Chondrocyte (in vitro differentiated cells): ENCODE data around the gene KIF6. TPM values are rescaled to one million over a fixed set of nuclear protein-coding genes. Genes with fewer than 3 reads are reported as not detected.

Experiments used
- DNase-seq: peaks from one replicate; pipeline ENCODE4 v3.0.0; 2021; ENCODE audit warnings: mixed read lengths, low spot score
- H3K27ac Mint-ChIP-seq: one replicate; pipeline ENCODE4 v1.8.0; 2021; ENCODE audit warnings: mild to moderate bottlenecking, moderate library complexity, mixed read lengths; ENCODE audit not compliant: unreplicated experiment
- H3K27me3 Mint-ChIP-seq: 2 replicates; pipeline ENCODE4 v1.8.0; 2021; ENCODE audit warnings: low read depth, mixed read lengths
- H3K36me3 Mint-ChIP-seq: 2 replicates; pipeline ENCODE4 v1.8.0; 2021; ENCODE audit warnings: low read depth, mixed read lengths
- H3K4me1 Mint-ChIP-seq: 2 replicates; pipeline ENCODE4 v1.8.0; 2021; ENCODE audit warnings: low read depth, mild to moderate bottlenecking, mixed read lengths
- H3K4me3 Mint-ChIP-seq: one replicate; pipeline ENCODE4 v1.8.0; 2021; ENCODE audit warnings: mild to moderate bottlenecking, moderate library complexity, mixed read lengths; ENCODE audit not compliant: unreplicated experiment
- H3K9me3 Mint-ChIP-seq: 2 replicates; pipeline ENCODE4 v1.8.0; 2021; ENCODE audit warnings: low read depth, mixed read lengths
- total RNA-seq: library from RNA; stranded (reverse); gene quantifications from 3 replicates; pipeline ENCODE4 v1.2.1, GENCODE V29; 2021
- TF ChIP-seq, protein P1 (sequence below): fragments of 200-600 bp; sonication (generic); IDR thresholded peaks from 2 replicates; pipeline ENCODE4 v1.5.0; 2021; ENCODE audit warnings: antibody characterized with exemption, mild to moderate bottlenecking, moderate library complexity

KIF6 gene
- total RNA-seq, 1 donor from 2014 or later: 0.62 TPM

DNA sequence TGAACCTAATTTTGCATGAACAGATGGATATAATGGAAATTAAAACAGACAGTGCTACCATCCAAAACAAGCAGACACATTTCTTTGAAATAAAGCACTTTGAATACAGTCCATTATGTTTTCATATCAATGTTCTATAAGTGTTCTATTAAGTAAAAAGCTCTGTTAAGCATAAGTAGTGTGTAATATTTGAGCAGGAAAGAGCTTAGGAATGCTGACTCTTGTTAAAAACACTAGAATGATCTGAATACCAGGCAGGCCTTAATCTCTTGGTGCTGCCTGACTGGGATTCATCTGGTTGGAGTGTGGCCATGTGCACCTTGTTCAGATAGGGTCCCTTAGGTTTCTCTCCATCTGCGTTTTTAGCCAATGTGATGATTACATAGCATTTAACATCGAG lies 130.9 kb downstream of the KIF6 start:
- no peak overlapping the region for H3K4me3 Mint-ChIP-seq
- no peaks in the 10 kb centered on the region for H3K27me3 Mint-ChIP-seq
- H3K36me3 Mint-ChIP-seq: no peaks in the 10 kb centered on the region
- H3K9me3 Mint-ChIP-seq: peaks cover 4% of the 10 kb centered on the region
- H3K4me1 Mint-ChIP-seq: peaks cover 15% of the 10 kb centered on the region
- DNase-seq: no peak
- no peak overlapping the region for H3K27ac Mint-ChIP-seq
- TF ChIP-seq, protein P1, sequence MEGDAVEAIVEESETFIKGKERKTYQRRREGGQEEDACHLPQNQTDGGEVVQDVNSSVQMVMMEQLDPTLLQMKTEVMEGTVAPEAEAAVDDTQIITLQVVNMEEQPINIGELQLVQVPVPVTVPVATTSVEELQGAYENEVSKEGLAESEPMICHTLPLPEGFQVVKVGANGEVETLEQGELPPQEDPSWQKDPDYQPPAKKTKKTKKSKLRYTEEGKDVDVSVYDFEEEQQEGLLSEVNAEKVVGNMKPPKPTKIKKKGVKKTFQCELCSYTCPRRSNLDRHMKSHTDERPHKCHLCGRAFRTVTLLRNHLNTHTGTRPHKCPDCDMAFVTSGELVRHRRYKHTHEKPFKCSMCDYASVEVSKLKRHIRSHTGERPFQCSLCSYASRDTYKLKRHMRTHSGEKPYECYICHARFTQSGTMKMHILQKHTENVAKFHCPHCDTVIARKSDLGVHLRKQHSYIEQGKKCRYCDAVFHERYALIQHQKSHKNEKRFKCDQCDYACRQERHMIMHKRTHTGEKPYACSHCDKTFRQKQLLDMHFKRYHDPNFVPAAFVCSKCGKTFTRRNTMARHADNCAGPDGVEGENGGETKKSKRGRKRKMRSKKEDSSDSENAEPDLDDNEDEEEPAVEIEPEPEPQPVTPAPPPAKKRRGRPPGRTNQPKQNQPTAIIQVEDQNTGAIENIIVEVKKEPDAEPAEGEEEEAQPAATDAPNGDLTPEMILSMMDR: no peak

GRCh38 chr6:39593646-39594045 lies 131.6 kb downstream of the KIF6 start:
- Mint-ChIP-seq H3K9me3 (peaks cover 4% of the 10 kb centered on the region), H3K36me3 (no peaks in the 10 kb centered on the region), H3K27ac (no peak overlapping the region), H3K27me3 (no peaks in the 10 kb centered on the region), H3K4me1 (peaks cover 11% of the 10 kb centered on the region), H3K4me3 (no peak overlapping the region)
- no peak for DNase-seq
- TF ChIP-seq, protein P1: no peak

DNA sequence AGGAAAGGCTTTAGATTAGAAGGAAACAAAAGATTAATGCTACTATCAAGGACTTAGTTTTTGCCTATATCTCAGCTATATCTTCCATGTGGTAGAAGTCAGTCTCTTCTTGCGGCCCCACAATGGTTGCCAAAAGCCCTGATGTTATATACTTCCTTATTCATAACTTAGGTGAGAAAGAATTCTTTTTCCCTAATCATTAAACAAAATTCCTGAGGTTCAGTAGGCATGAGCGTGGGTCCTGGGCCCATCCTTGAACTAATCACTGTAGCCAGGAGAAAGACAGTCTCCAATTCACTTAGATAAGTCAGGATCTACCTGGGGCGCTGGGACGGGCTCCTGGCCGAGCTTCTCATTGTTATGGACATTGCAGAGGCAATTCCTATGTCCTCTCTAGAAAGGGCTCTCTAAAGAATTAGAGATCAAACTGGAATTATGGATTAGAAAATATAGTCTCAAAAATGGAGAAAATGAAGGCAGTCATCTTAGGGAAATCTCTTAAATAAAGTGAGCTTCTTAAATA lies 134.3 kb downstream of the KIF6 start:
- TF ChIP-seq, protein P1: no peak
- Mint-ChIP-seq H3K4me3 (no peak overlapping the region), H3K4me1 (peaks cover 11% of the 10 kb centered on the region), H3K9me3 (no peaks in the 10 kb centered on the region), H3K36me3 (no peaks in the 10 kb centered on the region), H3K27ac (no peak overlapping the region), H3K27me3 (no peaks in the 10 kb centered on the region)
- DNase-seq: no peak

- Mint-ChIP-seq H3K4me1 (no peaks in the 10 kb centered on the region), H3K4me3 (no peak overlapping the region), H3K27me3 (no peaks in the 10 kb centered on the region), H3K36me3 (no peaks in the 10 kb centered on the region), H3K27ac (no peak overlapping the region), H3K9me3 (no peaks in the 10 kb centered on the region)
- TF ChIP-seq, protein P1: no peak
- DNase-seq: no peak
Measured at GRCh38 chr6:39587080-39587479, 138.1 kb downstream of the KIF6 start.

- Mint-ChIP-seq H3K4me1 (no peaks in the 10 kb centered on the region), H3K9me3 (no peaks in the 10 kb centered on the region), H3K4me3 (no peak overlapping the region), H3K36me3 (no peaks in the 10 kb centered on the region), H3K27me3 (no peaks in the 10 kb centered on the region), H3K27ac (no peak overlapping the region)
- TF ChIP-seq, protein P1: no peak
- DNase-seq: no peak
Measured at GRCh38 chr6:39585641-39586040, 139.6 kb downstream of the KIF6 start.
